Endothelial cell of umbilical vein (primary cell): Measurements from ENCODE around the gene DENND4C. TPM values are rescaled to one million over a fixed set of nuclear protein-coding genes. Genes with fewer than 3 reads are reported as not detected.

Experiments used
- BruUV-seq: library from RNA; stranded (reverse); fragments of 400-500 nt; replicated peaks from 2 replicates; lab custom pipeline; 2021; lab: Mats Ljungman, UMichigan
- CTCF ChIA-PET: fragments of 300-600, 350-600 bp; sonication (Branson Sonifier 250); formaldehyde crosslinking; loops from one replicate; lab custom pipeline; 2021; ENCODE audit warnings: antibody characterized with exemption, inconsistent platforms; lab: Charles Lee
- POLR2A ChIA-PET: fragments of 300-600, 350-600 bp; sonication (Branson Sonifier 250); formaldehyde crosslinking; loops from one replicate; lab custom pipeline; 2021; ENCODE audit warnings: antibody characterized with exemption, inconsistent platforms; lab: Charles Lee
- DNase-seq: peaks from one replicate; pipeline ENCODE4 v3.0.0-alpha.2; 2011; ENCODE audit warnings: low read depth, low spot score
- FAIRE-seq: peaks from 2 replicates; lab custom pipeline; 2011; peaks lifted over from hg19 to GRCh38; lab: Jason Lieb, UNC
- H2AFZ ChIP-seq: 2 replicates; pipeline ENCODE4 v1.6.0; 2012; ENCODE audit warnings: low read depth, low read length, control low read depth, inconsistent platforms
- H3K27ac ChIP-seq: 2 replicates; pipeline ENCODE4 v1.5.1; 2011; ENCODE audit warnings: low read depth, mild to moderate bottlenecking, control low read depth, low read length, moderate library complexity; ENCODE audit not compliant: insufficient read depth
- H3K27me3 ChIP-seq, 2 experiments: 2 replicates each; pipeline versions ENCODE4 v1.6.0 to v1.6.1; 2011; ENCODE audit warnings: low read length in 2 of 2, mixed read lengths in 1 of 2; ENCODE audit not compliant: control insufficient read depth in 2 of 2, insufficient read depth in 2 of 2
- H3K36me3 ChIP-seq, 2 experiments: 2 replicates in 1 of 2; 3 replicates in 1 of 2; pipeline ENCODE4 v1.5.1; 2011; ENCODE audit warnings: low read length in 2 of 2, mild to moderate bottlenecking in 1 of 2, moderate library complexity in 1 of 2; ENCODE audit not compliant: control insufficient read depth in 2 of 2, insufficient read depth in 2 of 2; ENCODE audit errors: extremely low read depth in 1 of 2
- H3K4me1 ChIP-seq: 3 replicates; pipeline ENCODE4 v1.5.1; 2011; ENCODE audit warnings: mild to moderate bottlenecking, low read length; ENCODE audit not compliant: control insufficient read depth, insufficient read depth; ENCODE audit errors: extremely low read depth
- H3K4me2 ChIP-seq: 2 replicates; pipeline ENCODE4 v1.6.1; 2011; ENCODE audit warnings: low read length, control low read depth, mixed read lengths; ENCODE audit not compliant: insufficient read depth
- H3K4me3 ChIP-seq, 3 experiments: fragments of 200-600 bp in 1 of 3; sonication (generic), shearing (Covaris generic) in 1 of 3; replicated peaks in 1 of 3; 2 replicates each; pipeline ENCODE4 v1.5.1; 2011 to 2016; ENCODE audit warnings: control low read depth in 3 of 3, low read length in 3 of 3, mild to moderate bottlenecking in 2 of 3, inconsistent platforms in 1 of 3, low read depth in 1 of 3, moderate library complexity in 1 of 3; ENCODE audit not compliant: insufficient read depth in 1 of 3
- H3K79me2 ChIP-seq: 2 replicates; pipeline ENCODE4 v1.6.0; 2012; ENCODE audit warnings: low read length, inconsistent platforms; ENCODE audit not compliant: control insufficient read depth, insufficient read depth
- H3K9ac ChIP-seq: replicated peaks from 2 replicates; pipeline ENCODE3; 2011; ENCODE audit warnings: low read length, control low read depth; ENCODE audit not compliant: insufficient read depth; ENCODE audit errors: extremely low read depth
- H3K9me1 ChIP-seq: replicated peaks from 3 replicates; pipeline ENCODE4 v1.6.0; 2011; ENCODE audit warnings: mild to moderate bottlenecking, low read length; ENCODE audit not compliant: control insufficient read depth, insufficient read depth; ENCODE audit errors: extremely low read depth
- H3K9me3 ChIP-seq: replicated peaks from 2 replicates; pipeline ENCODE4 v1.5.1; 2012; ENCODE audit warnings: low read length, inconsistent platforms; ENCODE audit not compliant: control insufficient read depth, insufficient read depth
- H4K20me1 ChIP-seq: replicated peaks from 2 replicates; pipeline ENCODE3; 2011; ENCODE audit warnings: mild to moderate bottlenecking, low read length; ENCODE audit not compliant: control insufficient read depth, insufficient read depth; ENCODE audit errors: extremely low read depth
- CTCF ChIP-seq, 2 donors: IDR thresholded peaks; 1 replicate in 1 of 2; 2 replicates in 1 of 2; pipeline ENCODE4 v1.5.1; 2011; ENCODE audit warnings: low read length in 2 of 2, mild to moderate bottlenecking in 2 of 2, moderate library complexity in 2 of 2, control low read depth in 1 of 2, inconsistent platforms in 1 of 2, low read depth in 1 of 2; ENCODE audit not compliant: insufficient read depth in 1 of 2; ENCODE audit errors: extremely low read depth in 1 of 2
- EZH2 ChIP-seq: IDR thresholded peaks from 2 replicates; pipeline ENCODE4 v1.6.1; 2012; ENCODE audit warnings: borderline replicate concordance, low read depth, mild to moderate bottlenecking, moderate library complexity, low read length, inconsistent platforms; ENCODE audit not compliant: severe bottlenecking
- FOS ChIP-seq: IDR thresholded peaks from 2 replicates; pipeline ENCODE4 v1.6.1; 2011; ENCODE audit warnings: mild to moderate bottlenecking, low read length, moderate library complexity, borderline replicate concordance; ENCODE audit not compliant: insufficient read depth
- GATA2 ChIP-seq: IDR thresholded peaks from 2 replicates; pipeline ENCODE4 v1.7.0; 2011; ENCODE audit warnings: low read depth, mild to moderate bottlenecking, moderate library complexity, mixed read lengths, low read length; ENCODE audit not compliant: insufficient read length, insufficient read depth
- JUN ChIP-seq: IDR thresholded peaks from 2 replicates; pipeline ENCODE4 v1.6.1; 2011; ENCODE audit warnings: borderline replicate concordance, low read depth; ENCODE audit not compliant: insufficient read length, insufficient read depth
- MAX ChIP-seq: IDR thresholded peaks from 2 replicates; pipeline ENCODE4 v1.6.1; 2011; ENCODE audit not compliant: insufficient read depth, insufficient read length
- MYC ChIP-seq: IDR thresholded peaks from one replicate; pipeline ENCODE4 v1.6.1; 2011; ENCODE audit warnings: mild to moderate bottlenecking, low read depth, low read length
- POLR2A ChIP-seq: IDR thresholded peaks from 2 replicates; pipeline ENCODE4 v1.6.1; 2012; ENCODE audit warnings: low read depth, mild to moderate bottlenecking, control low read depth, low read length
- POLR2AphosphoS5 ChIP-seq: IDR thresholded peaks from 2 replicates; pipeline ENCODE4 v1.6.1; 2012; ENCODE audit warnings: low read depth, mild to moderate bottlenecking, control low read depth, low read length, moderate library complexity; ENCODE audit not compliant: insufficient read depth
- dilution Hi-C: fragments of 300-500 bp; cut with MboI; formaldehyde crosslinking; loops from one replicate; pipeline ENCODE4 v1.15.0; 2019; ENCODE audit warnings: low sequenced_read_pairs; ENCODE audit not compliant: extremely low pct_ligation_motif_present
- intact Hi-C: fragments of 100-400 bp; cut with micrococcal nuclease; formaldehyde crosslinking; loops from one replicate; pipeline ENCODE4 v1.10.0; 2022
- polyA plus RNA-seq, 4 experiments: library from polyadenylated mRNA; depleted of rRNA in 3 of 4; stranded (reverse) in 3 of 4; unstranded in 1 of 4; fragments of >200 nt; gene quantifications; 2 replicates each; pipeline versions ENCODE4 v1.2.1 to v1.2.3, GENCODE V29; 2011 to 2012; ENCODE audit warnings: missing spikeins in 1 of 4
- total RNA-seq: library from RNA; stranded (reverse); gene quantifications from 2 replicates; pipeline ENCODE4 v1.2.3, GENCODE V29; 2021

The DENND4C gene
- total and polyA plus RNA-seq, 2 donors (not counting 3 experiments of a cell fraction or from before 2014, with no cell fraction given): 9.6 to 36.8 TPM

GRCh38 chr9:19404283-19405075 is 174.0 kb downstream of the DENND4C start:
- Histone ChIP-seq H2AFZ (no peak overlapping the region), H3K79me2 (no peaks in the 10 kb centered on the region), H3K36me3 (no peaks in the 10 kb centered on the region), H3K9ac (no peak overlapping the region), H3K27me3 (no peaks in the 10 kb centered on the region), H3K4me1 (peaks cover 6% of the 10 kb centered on the region), H3K9me3 (no peaks in the 10 kb centered on the region), H3K27ac (no peak overlapping the region), H3K4me3 (no peak overlapping the region), H3K4me2 (no peak overlapping the region), H4K20me1 (no peaks in the 10 kb centered on the region), H3K9me1 (no peaks in the 10 kb centered on the region)
- BruUV-seq: no TSS peak
- ChIA-PET CTCF (interaction anchor here (1.3 kb wide), 1 partner anchor 61 kb away, joined by 4 read pairs; no protein-coding TSS in a partner anchor), POLR2A (no interaction called here)
- no peak for DNase-seq
- intact Hi-C loops (loop anchor here (5.0 kb wide), 1 partner anchor 912 kb away; no protein-coding TSS in a partner anchor), dilution Hi-C loops (no loop called here)
- no peak for FAIRE-seq
- TF ChIP-seq EZH2 (no peak), FOS (no peak), MAX (no peak), POLR2AphosphoS5 (no peak), MYC (no peak), JUN (no peak), POLR2A (no peak), GATA2 (no peak), CTCF (IDR thresholded peaks at IDR 0.05; ENCODE audit: extremely low read depth in 1 of 2, insufficient read depth in 1 of 2, low read depth in 1 of 2, low read length in 2 of 2) (no peak)
